HG03457 (cell line): ENCODE results near the gene TSSC4.
"Not testable (repeated sequence)": the region's sequence is repeated elsewhere in the genome, so short reads cannot be mapped to it uniquely, and the experiment has no call there.

ENCODE experiments used
- ATAC-seq: cut with Tn5 transposase; IDR thresholded peaks from one replicate; pipeline ENCODE4 v1.9.1; 2021; ENCODE audit warnings: moderate number of reproducible peaks; ENCODE audit not compliant: unreplicated experiment

Gene TSSC4

GRCh38 chr11:2400069-2400761, at the start of gene TSSC4:
TSS of gene TSSC4 (plus strand) at chr11:2400750. CDS start at chr11:2402634, 1,884 bp downstream.
- peak; percentile 67 for ATAC-seq

GRCh38 chr11:2351701-2352100, 48.8 kb upstream of the TSSC4 start:
- ATAC-seq = no peak

GRCh38 chr11:2352420-2352819, 48.1 kb upstream of the TSSC4 start:
- no peak for ATAC-seq

DNA sequence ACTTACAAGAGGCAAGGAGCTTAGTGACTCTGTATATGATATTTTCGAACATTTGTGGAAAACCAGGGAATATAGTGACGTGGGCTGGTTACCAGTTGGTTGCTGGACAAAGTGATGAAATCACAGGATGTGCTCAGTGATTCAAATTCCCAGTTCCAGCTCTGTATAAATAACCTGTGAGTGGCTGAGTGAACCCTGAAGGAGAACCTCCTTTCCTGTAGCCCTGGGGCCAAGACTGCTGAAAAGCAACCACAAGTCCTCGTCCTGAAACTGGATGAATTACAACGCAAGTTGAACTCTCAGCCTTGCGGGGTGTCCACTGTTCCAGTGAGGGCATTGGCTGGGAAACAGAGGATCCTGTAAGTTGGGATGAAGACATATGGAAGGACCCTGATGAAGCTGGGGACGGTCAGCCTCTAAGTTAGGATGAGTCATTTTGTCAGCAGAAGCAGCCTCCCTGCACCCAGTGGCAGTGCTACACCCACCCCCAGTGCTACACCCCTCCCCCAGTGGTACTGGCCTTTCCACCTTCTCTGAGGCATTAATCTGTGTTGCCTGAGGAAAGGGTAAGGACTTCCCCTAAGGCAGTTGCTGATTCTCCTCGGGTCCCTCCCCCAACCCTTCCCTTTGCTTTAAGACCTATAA, 45.4 kb upstream of the TSSC4 start:
- ATAC-seq = no peak

- no peak for ATAC-seq
Observed at GRCh38 chr11:2357246-2357645, 43.3 kb upstream of the TSSC4 start.

DNA sequence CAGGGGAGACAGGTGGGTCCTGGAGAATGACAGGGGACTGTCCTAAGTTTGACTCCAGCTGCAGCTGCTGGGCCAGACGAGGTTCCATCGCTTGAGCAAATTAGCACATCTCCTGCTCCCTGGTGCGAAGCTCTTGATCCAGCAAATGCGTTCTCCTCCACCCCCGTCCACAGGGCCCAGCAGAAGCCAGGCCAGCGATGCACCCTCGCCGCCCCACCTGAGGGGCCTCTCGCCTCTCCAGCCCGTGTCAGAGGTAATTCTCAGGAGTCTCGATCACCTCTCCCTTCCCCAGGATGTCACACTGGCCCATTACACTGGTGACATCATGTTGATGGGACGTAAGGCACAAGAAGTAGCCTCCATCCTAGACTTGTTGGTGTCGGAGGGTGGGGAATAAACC, 42.9 kb upstream of the TSSC4 start:
- not testable (repeated sequence) for ATAC-seq

- ATAC-seq = no peak
Observed at GRCh38 chr11:2358754-2359442, 41.7 kb upstream of the TSSC4 start.

DNA sequence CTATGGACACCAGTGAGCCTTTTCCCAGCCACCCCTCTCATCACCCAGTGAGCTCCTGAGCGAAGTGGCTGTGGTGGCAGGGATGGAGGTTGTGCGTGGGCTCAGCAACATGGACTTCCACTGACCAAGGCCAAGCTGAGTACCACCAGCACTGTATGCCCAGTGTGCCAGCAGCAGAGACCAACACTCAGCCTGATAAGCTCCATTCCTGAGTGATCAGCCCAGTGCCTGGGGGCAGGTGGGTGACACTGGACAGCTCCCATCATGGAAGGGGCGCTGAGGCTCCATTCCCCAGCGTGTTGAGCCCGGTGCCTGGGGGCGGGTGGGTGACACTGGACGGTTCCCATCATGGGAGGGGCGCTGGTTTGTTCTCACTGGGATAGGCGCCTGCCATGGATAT, 41.0 kb upstream of the TSSC4 start:
- ATAC-seq = no peak

DNA sequence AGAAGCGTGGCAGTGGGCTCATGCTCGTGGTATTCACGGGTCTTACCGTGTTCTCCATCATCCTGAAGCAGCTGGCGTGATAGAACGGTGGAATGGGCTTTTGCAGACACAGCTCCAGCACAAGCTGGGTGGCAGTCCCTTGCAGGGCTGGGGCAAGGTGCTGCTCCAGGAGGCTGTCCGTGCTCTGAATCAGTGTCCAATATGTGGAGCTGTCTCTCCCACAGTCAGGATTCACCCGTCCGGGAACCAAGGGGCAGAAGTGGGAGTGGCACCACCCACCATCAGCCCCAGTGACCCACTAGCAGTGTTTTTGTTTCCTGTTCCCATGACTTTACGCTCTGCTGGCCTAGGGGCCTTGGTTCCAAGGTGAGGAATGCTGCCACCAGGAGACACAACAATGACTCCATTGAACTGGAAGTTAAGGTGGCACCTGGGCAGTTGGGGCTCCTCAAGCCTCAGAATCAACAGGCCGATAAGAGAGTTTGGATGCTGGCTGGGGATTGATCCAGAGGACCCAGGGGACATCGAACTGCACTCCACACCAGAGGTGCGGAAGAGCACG, 40.4 kb upstream of the TSSC4 start:
- no peak for ATAC-seq

- no peak for ATAC-seq
Observed at GRCh38 chr11:2361565-2361964, 39.0 kb upstream of the TSSC4 start.

GRCh38 chr11:2362414-2362813, 38.1 kb upstream of the TSSC4 start:
- no peak for ATAC-seq

DNA sequence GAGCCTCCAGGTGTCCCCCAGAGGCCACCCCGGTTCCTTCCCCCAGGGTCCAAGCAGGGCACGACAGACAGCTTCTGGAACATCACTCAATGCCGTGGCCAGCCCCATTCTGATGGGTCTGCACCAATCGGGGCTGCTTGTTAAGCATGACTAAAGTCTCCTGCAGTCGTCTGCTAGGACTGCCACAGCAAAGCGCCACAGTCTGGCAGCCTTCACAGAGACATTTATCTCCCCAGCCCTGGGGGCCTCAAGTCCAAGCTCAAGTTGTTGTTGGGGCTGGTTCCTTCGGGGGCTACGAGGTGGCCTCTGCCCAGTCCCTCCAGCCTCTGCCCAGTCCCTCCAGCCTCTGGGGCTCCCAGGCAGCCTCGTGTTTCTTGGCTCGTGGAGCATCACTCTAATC, 37.4 kb upstream of the TSSC4 start:
- no peak for ATAC-seq

- ATAC-seq = no peak
Observed at GRCh38 chr11:2363577-2364370, 36.8 kb upstream of the TSSC4 start.

DNA sequence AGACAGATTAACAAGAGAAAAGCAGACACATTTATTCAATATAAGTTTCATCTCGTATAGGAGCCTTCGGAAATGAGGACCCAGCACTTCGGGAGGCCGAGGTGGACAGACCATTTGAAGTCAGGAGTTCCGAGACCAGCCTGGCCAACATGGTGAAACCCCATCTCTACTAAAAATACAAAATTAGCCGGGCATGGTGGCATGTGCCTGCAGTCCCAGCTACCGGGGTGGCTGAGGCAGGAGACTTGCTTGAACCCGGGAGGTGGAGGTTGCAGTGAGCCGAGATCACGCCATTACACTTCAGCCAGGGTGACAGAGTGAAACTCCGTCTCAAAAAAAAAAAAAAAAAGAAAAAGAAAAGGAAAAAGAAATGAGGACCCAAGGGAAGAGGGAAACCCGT, 36.2 kb upstream of the TSSC4 start:
- not testable (repeated sequence) for ATAC-seq

GRCh38 chr11:2365571-2366210, 34.9 kb upstream of the TSSC4 start:
- no peak for ATAC-seq

GRCh38 chr11:2366276-2366675, 34.3 kb upstream of the TSSC4 start:
- no peak for ATAC-seq

DNA sequence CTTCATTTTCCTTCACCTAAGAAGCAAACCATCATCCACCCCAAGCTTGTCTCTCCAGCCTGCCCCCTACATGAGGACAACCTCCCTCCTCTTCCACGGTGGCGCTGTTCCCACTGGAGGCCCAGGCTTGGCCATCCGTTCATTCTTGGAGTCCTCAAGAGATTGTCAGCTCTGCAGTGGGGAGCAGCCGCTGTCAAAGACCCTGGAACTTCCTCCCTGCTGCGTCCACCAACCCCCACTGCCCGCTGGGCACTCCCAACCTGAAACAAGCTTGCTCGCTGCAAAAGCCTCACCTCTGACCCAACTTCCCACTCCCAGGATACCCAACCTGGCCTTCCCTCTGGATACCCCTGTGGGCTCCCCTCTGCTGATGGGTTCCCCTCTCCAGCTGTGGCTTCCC, 33.8 kb upstream of the TSSC4 start:
- no peak for ATAC-seq

DNA sequence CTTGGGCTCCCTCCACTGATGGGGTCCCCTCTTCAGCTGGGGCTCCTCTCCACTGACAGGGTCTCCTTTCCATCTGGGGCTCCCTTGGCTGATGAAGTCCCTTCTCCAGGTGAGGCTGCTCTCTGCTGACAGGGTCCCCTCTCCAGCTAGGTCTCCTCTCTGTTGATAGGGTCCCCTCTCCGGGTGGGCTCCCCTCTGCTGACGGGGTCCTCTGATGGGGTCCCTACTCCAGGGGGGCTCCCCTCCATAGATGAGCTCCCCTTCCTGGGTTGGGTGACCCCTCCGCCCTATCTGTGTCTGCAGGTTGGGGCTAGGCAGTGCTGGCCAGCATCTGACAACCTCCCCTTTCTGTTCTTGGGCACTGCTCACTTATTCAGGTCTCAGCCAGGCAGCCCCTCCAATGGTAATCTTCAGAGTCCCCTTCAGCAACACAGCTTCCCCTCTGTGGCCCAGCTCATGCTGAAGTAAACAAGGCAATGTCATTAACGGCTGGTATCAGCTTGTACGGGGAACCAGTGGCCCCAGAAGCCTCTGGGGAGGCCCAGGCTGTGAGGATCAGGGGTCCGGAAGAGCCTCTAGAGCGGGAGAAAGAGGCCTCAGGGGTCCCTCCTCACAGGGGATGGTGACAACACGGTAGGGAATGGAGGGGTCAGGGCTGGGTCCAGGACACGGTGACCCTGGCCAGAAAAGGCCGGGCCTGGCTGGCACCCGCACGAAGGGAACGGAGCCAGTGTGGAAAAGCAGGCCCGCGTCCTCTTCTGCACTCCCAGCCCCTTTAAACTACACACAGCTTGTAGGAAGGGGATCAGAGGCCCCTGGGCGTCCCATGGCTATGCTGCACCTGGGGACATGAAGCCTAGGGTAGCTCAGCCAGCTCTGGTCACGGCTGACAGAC, 33.0 kb upstream of the TSSC4 start:
- no peak for ATAC-seq

DNA sequence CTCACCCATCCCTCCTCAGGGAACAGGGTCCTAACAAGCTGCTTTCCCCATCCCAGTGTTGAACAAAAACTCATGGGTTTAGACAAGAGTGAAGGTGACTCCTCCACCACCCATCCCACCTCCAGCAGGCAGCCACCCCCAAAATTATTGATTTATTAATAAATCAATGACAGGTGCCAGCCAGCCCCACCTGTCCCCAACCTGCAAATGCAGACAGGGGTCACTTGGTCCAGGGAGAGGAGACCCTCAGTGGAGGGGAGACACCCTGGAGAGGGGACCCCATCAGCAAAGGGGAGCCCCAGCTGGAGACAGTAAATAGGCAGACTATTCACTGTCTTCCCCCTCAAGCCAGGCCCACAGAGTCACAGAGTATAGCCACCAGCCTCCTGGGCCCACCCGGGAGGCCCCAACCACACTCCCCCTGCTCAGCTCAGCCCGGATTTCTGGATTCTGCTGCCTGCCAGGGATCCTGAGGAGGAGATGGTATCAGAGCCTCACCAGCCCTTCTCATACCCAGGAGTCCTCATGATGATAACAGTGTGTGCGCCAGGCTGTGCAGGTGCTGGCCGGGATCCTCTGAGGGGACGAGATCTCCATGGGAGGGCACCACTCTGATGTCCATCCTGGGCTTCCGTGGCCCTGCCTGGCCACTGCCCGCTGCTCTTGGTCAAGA, 32.2 kb upstream of the TSSC4 start:
- ATAC-seq = no peak
